OCI-LY1 (cell line): Measurements from ENCODE around the gene CCL28.

Source experiments
- CTCF ChIP-seq: fragments of 200-600 bp; sonication (generic), shearing (Covaris generic); IDR thresholded peaks from 2 replicates; pipeline ENCODE4 v1.5.1; 2017; ENCODE audit warnings: mild to moderate bottlenecking, antibody characterized with exemption, low read length, moderate library complexity, mixed read lengths
- EZH2 ChIP-seq: fragments of 200-600 bp; sonication (generic), shearing (Covaris generic); IDR thresholded peaks from 2 replicates; pipeline ENCODE4 v1.8.0; 2017; ENCODE audit warnings: borderline replicate concordance, mixed run types, mild to moderate bottlenecking, antibody characterized with exemption, low read length, moderate library complexity, mixed read lengths

GRCh38 chr5:43390471-43390870 lies 21.7 kb downstream of the CCL28 start:
- TF ChIP-seq CTCF, result no peak
- no peak for TF ChIP-seq EZH2
